ENCODE data around the gene KRT17.
"Not testable (repeated sequence)": the region's sequence is repeated elsewhere in the genome, so short reads cannot be mapped to it uniquely, and the experiment has no call there.

Gene KRT17

DNA sequence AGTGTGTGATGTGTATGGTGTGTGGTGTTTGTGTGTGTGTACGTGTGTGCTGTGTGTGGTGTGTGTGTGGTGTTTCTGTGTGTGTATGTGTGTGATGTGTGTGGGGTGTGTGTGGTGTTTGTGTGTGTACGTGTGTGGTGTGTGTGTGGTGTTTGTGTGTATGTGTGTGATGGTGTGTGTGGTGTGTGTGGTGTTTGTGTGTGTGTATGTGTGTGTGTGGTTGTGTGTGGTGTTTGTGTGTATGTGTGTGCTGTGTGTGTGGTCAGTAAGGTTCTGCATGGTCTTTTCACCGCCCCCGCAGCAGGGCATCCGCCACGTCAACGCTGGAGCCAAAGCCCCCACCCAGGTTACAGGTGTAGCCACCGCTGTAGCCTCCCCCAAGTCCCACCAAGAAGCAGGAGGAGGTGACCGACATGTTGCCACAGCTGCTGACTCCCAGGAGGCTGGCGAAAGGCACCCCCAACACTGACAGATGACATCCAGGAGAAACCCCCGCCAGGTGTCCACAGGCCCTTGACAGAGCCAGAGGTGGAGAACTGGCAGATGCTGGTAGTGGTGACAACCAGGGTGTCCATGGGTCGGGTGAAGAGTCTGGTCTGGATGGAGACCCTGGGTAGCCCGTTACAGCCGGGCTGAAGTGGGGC, 9.3 kb upstream of the KRT17 start:
- no peak for DNase-seq

DNA sequence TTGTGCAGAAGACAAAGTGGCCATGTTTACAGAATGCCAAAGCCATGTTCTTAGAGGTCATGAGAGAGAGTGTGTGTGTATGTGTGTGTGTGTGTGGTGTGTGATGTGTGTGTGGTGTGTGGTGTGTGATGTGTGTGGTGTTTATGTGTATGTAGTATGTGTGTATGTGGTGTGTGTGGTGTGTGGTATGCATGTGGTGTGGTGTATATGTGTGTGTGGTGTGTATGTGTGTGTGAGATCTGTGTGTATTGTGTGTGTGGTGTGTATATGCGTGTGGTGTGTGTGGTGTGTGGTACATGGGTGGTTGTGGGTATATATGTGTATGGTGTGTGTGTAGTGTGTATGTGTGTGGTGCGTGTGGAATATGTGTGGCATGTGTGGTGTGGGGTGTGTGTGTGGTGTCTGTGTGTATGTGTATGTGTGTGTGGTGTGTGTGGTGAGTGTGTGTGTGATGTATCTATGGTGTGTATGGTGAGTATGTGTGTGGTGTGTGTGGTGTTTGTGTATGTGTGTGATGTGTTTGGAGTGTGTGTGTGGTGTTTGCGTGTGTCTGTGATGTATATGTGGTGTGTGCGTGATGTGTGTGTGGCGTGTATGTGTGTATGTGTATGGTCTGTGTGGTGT, 8.2 kb upstream of the KRT17 start:
- DNase-seq = no peak

DNA sequence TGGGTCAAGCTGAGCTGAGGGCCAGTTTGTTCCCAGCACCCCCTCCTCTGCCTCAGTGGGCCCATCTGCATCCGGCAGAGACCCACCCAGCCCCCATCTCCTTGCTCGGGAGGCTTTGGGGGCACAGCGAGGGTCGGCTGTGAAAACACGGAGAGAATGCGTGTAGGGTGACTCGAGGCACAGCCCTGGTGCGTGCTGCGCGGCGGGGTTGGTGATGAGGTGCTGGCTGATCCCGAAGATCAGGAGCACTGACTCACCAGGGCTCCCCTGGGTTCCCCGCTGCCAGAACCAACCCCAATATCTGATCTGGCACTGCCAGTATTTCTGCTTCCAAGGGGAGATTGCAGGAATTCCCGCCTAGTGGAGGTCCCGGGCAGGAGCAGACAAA, 7.5 kb upstream of the KRT17 start:
- DNase-seq = no peak

DNA sequence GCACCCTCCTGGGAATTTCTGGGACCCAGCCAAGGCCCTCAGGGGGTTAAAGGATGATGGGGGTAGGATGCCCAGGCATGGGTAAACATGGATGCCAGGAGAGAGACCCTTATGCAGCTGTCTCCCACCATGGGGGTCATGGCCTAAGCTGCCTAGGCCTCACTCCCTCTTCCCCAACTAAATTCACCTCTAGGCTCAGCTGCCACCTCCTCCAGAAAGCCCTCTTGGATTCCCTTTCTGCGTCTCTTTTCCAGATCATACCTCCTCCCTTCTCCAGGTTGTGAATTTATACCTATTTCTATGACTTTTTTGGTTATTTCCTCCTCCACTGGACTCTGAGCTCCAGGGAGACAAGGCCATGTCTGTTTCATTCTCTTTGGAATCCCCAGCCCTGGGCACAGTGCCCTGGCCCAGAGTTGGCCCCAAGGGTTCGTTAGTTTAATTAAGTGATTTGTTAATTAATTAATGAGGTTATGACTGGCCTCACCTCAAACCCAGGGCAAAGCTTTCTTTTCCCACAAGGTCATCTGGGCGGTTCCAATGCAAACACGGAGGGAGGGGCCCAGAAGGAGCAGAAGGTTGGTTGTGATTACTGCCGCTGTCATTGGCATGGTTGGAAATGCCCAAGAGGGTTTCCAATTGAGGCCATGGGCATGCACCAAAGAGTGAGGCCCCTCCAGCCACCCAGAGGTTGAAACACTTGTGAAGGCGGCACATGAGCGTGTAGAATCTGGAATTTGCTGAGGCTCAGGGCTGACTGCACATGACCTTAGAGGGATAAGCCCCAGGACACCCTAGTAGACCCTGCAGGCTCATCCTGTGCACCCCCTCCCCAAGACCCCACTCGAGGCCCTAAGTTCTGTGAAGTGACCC, 6.9 kb upstream of the KRT17 start:
- no peak for DNase-seq

DNA sequence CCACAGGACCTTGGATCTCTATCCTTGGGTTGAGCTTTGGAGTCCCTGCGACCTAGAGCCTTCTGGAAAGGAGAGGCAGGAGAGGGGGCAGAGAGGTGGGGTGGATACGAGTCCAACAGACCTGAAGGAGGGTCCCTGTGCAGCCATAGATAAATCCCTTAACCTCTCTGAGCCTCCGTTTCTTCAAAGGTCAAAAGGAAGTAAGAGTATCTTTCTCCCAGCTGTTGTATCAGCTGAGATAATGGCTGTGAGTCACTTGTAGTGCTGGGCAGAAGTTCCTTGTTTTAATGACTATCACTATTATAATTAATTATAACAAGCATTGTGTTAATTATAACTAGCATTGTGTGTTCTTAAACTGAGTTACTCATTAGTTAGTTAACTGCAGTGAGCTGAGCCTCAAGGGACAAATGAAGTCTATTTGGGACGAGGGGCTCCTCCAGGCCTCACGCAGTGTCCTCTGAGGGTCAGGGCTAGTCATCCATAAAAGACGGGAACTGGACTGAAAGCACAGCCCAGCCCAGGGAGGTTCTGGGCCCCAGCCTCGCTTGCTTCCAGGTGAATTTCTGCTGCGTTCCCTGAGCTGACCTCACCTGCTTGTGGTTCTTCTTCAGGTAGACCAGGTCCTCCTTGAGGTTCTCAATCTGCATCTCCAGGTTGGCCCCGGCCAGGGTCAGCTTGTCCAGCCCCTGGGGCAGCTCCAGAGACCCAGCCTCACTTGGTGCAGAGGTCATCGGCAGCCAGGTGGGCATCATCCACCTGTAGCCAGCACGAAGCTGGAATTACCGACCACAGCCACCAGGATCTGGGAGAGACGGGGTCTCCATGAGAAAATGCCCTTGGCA, 5.7 kb upstream of the KRT17 start:
- DNase-seq = no peak

DNA sequence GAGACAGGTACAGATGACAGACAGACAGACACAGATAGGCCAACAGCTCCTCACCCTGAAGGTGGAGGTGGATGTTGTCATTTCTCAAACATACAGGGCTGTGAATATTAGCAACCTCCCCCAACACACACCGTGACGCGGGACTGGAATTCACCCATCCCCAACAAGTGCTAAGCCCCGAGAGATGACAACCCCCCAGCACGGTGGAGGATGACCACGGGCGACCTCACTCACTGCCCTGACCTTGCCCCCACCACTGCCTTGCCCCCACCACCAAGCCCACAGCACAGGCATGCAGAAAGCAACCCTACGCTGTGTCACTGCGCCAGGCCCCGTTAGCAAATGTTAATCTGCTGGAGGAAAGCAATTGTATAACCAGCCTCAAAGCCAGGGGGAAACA, 4.9 kb upstream of the KRT17 start:
- no peak for DNase-seq

DNA sequence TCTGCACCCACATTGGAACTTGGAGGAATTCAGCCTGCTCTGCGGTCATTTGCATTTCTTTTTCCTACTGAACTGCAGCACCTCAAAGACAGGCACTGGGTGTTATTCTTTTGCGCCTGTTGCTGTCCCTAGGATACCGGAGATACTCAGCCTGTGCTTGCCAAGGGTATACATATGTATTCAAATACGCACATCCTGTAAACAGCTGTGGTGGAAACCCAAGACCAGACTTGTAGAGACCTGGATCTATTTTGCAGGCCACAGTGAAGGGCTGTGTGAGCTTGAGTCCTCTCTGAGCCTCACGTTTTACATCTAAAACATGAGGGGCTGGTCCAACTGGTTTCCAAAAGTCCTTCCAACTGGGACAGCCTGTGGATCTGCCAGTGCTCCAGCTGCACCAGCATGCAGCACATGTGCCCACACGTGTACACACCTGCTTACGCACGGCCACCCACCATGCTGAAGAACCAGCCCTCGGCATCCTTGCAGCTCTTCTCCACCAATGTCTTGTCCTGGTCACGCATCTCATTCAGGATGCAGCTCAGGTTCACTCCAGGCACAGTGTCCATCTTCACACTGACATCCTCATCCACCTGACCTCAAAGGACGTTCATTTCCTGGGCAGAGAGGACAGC, 4.4 kb upstream of the KRT17 start:
- not testable (repeated sequence) for DNase-seq

DNA sequence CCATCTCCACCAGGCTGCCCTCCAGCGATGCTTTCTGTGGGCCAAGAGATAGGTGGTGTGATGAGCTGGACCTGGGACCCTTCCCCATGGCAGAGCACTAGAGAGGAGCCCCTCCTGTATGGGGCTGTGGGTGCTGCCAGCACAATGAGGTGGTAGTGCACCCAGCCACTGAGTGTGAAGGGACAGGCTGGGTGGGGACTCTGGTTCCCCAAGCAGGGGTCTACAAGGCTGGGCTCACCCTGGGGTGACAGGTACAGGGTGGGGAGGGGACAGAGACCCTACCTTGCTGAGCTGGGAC, 3.6 kb upstream of the KRT17 start:
- not testable (repeated sequence) for DNase-seq

DNA sequence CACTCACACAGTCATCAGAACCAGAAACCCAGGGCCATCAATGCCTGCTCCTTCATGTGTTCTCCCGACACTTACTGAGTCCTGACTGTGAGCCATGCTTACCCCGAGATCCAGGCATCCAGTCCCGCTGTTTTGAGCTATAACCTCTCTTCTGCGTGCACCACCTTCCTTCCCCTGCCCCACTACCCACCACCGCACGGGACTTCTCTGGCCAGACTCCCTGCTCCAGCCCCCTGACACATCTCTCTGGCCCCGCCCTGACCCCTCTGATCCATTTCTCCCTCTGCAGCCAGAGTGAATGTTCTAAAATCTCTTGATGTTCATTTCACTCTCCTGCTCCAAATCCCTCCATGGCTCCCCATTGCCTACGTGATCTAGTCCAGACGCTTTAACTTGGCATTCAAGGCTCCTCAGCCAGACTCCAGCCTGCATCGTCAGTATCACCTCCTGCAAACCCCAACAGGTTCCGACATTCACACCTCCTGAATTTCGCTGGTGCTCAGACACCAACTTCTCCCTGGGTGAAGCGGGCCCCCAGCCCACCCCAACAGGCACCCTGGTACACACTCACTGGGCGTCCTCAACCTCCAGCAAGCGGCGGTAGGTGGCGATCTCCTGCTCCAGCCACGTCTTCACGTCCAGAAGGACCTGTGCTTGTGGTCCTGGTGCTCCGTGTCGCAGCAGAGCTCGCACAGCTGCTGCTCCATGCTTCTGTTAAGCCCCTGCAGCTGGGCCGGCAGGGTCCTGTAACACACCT, 3.1 kb upstream of the KRT17 start:
- no peak for DNase-seq

DNA sequence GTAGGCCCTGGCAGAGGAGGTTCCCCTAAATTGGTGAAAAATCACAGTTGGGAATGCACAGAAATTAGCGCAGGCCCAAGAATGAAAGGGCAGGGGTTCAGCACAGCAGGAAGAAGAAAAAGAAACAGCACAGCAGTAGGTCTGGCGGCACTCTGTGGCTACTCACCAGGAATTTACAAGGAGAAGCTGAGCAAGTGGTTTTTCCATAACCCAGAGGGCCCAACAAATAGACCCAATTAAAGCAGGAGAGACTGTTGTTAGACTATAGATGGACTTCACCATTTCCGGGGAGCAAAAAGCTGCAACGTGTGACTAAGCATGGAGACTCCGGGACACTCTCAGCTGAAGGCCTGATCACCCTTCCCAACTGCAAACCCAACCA, 2.5 kb upstream of the KRT17 start:
- DNase-seq = not testable (repeated sequence)

DNA sequence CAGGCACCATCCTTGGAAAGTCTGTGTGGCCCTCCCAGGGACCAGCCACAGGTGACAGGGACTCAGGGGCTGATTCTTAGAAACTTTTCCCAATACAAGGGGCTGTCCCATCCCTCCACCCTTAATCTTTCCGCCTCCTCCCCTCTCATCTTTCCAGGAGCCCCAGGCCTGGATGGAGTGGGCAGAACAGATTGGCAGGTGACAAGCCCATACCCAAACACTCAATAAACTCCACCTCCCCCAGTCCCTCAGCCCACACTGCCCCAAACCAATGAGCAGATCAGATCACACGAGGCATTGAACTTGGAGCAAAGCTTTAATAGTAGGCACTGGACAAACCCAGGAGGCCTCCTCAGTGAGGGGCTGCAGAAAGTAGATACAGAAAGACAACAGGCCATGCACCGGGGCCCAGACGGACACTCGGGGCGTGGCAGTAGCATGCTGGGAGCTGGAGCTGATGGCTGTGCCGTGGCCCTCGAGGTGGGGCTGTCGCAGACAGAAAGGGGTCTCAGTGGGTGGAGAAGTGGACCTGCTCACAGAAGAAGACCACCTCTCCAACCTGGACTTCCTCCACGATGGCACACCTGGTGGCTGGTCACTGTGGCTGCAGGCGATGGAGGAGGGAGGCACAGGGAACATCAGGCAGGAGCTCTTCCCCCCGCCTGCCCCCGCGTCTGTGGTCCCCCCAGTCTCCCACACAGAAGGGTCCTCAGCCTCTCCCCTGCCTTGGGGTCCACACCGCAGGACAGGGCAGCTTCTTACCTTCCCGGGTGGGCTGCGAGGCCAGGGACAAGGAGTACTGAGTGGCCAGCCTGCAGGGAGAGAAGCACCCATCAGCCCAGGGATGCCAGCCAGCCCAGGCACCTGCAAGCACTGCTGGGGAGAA, 1.9 kb upstream of the KRT17 start:
- DNase-seq = not testable (repeated sequence)

DNA sequence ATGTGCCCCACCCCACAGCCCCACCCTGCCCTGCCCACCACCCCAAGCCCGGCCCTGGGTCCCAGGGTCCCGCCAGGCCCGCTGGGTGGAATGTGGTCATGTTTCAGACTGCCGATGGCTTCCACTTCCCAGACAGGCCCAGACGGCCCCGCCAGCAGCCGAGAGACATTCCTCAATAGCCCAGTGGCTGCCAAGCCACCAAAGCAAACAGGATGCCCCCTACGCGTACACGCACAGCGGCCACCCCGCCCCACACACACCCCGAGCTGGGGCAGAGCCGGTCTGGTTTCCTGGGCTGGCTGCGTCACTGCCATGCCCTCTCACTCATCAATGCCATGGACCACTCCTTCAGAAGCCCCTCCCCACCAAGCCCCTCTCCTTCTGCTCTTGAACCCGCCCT, 1.2 kb upstream of the KRT17 start:
- DNase-seq = no peak

DNA sequence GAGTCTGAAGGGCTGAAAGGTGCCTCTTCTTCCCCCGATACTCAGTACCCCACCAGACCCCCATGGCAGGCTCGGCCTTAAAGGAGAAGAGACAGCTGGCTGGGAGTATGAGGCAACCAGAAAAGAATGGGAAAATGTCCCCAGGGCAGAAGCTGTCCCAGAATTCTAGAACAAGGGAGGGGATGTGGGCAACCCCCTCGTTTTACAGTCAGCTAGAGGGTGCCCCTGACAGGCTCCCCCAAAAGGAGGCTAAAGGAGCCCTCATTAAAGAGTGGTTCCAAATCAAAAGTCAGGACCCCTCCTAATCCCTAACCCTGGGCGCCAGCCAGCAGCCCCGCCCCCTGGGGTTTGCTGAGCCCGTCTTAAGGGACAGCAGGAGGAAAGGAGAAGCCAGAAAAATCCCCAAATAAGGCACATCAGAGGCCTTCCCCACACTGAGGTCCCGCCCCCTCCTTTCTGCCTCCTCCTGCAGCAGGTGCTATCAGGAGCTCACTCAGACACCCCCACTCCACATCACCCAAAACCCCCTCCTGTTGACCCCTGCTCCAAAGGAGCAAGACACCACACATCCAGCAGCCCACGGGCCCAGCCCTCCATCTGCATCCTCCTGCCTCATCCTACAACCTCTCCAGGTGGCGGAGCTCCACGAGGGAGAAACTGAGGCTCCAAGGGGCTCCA, 1.1 kb downstream of the KRT17 start:
- DNase-seq = not testable (repeated sequence)

DNA sequence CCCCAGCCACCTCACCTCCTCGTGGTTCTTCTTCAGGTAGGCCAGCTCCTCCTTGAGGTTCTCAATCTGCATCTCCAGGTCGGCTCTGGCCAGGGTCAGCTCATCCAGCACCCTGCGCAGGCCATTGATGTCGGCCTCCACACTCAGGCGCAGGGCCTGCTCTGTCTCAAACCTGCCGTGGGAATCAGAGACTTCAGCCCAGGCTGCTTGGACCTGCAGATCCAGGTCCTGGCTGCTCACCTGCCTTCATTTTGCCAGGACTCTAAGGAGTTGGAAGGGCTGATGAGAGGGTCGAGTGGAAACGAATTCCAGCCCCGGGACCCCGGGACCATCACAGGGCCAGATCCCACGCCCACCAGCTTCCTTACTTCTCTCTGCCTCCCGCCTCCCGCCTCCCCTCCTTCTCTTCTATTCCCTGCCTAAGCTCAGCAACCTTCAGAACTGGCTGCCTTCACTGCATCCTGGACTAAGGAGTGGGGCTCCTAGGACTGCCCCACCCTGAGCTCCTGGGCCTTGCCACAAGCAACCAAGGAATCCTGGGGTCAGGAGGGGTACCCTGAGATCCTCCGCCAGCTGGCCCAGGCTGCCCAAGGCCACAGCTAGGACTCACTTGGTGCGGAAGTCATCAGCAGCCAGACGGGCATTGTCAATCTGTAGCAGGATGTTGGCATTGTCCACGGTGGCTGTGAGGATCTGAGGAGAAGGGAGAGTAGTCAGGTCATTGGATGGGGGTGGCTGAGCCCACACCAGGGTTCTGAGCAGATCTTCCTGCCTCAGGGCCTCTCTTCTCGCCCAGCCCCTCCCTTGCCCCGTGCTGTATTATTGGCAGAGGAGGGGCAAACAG, 1.8 kb downstream of the KRT17 start:
- DNase-seq = not testable (repeated sequence)

DNA sequence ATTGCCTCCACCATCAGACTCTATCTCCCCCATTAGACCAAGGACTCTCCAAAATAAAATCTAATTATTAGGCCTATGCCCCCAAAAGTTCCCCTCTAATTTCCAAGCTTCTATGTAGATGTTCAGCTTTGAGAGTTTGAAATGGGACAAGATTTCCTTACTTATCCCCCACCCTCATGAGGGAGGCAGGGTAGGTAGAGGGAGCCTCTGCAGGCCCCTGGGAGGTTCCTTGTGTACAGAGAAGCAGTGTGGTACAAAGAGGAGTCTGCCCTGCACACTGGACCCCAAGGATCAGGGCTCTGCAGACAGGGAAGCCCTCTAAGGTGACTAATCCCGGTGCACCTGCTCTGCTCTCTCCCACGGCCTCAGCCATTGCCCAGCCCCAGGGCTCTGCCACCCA, 2.5 kb downstream of the KRT17 start:
- DNase-seq = no peak

DNA sequence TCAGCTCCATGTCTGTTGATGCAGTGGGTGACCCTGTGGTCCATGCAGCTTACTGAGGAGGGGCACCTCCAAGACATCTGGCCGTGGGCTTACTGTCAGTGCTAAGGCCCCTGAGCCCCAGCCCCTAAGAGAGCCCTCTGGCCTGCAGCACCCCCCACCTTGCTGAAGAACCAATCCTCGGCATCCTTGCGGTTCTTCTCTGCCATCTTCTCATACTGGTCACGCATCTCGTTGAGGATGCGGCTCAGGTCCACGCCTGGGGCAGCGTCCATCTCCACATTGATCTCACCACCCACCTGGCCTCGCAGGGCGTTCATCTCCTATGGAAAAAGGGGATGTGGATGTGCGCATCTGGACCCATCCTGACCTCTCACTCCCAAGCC, 2.9 kb downstream of the KRT17 start:
- DNase-seq = not testable (repeated sequence)

DNA sequence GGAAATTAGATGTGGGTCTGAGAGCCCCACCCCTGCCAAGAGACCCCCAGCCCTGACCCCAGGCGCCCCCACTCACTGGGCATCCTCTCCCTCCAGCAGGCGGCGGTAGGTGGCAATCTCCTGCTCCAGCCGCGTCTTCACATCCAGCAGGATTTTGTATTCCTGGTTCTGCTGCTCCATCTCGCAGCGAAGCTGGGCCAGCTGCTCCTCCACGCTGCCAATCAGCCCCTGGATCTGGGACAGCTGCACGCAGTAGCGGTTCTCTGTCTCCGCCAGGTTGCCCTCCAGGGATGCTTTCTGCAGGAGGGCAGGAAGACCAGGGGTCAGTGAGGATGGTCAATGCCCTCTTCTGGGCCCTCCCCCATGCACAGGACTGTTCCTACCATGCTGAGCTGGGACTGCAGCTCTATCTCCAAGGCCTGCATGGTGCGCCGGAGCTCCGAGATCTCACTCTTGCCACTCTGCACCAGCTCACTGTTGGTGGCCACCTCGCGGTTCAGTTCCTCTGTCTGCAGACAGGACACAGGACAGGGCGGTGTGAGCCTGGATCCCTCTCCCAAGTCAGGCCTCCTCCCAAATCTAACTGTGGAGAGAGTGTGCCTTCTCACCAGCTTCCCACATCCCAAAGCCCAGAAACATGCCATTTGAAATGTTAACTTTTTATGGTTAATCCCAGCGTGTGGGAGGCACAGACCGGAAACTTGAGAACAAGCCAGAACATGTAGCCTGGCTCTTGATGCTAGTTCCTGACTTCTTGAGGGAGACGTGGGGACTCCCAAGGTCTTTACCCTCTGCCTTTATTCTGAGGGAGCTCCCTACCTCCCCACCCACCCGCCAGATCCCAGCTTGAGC, 3.6 kb downstream of the KRT17 start:
- DNase-seq = no peak

DNA sequence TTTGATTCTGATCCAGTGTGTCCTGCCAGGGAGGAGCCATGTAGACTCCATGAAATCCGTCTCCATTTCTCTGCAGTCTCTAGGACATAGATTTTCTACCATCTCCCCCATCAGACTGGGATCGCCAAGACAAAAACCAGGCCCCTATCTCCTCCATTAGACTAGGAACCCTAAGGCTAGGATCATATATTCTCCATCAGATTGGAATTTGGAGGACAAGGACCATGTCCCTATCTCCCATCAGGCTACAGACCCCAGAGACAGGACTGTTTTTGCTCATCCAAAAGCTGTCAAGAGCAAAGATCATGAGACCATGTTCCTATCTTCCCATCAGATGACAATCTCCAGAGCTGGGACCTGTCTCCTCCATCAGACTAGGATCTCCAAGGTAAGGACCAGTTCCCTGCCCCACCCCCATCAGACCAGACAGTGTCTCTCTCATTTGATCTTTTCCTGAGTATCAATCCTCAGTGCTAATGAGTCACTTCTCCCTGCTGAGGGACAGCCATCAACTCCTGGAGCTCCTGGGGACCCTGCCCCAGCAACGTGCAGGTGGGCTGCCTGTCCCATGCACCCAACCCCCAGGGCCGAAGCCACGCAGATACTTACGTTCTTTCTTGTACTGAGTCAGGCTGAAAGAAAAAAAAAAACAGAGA, 4.3 kb downstream of the KRT17 start:
- DNase-seq = not testable (repeated sequence)

Measured in OCI-M1 (cell line).